ENCODE measurements around the gene TAGAP.

DNA sequence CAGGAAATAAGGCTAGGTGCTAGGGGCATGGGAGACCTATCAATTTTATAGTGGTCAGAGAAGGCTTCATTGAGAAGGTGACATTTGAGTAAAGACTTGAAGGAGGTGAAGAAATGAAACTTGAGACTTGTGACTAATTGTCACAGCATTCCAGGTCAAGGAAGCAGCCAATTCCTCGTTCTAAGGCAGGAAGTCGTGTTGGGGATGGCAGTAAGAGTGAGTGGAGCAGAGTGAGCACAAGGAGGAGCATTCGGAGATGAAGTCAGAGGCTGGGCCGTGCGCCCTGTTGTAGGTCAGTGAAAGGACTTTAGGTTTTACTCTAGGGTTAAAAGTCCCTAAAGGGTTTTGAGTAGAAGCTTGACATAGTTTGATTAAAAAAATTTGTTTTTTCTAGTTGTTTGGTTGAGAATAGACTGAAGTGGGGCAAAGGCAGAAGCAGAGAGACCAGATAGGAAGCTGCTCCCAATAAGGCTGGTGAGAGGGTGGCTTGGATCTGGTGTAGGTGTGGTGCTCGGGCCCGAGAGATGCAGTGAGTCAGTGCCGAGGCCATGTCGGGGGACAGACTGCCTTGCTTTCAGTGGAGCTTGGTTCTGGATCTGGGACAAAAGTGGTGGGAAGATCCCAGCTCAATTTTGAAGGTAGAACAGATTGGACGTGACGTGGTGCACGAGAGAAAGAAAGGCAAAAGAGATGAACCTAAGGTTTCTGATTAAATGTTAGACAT lies 42.2 kb downstream of the TAGAP start:
- TF ChIP-seq CTCF (IDR thresholded peaks at IDR 0.05) = no peak
- no peak for TF ChIP-seq POLR2A (IDR thresholded peaks at IDR 0.05)
- TF ChIP-seq EP300 (IDR thresholded peaks at IDR 0.05) = no peak
- TF ChIP-seq POLR2AphosphoS5 (IDR thresholded peaks at IDR 0.05) = no peak
